ENCODE results near the gene PAIP2. TPM values are rescaled to one million over a fixed set of nuclear protein-coding genes. Genes with fewer than 3 reads are reported as not detected.

PAIP2 gene, protein sequence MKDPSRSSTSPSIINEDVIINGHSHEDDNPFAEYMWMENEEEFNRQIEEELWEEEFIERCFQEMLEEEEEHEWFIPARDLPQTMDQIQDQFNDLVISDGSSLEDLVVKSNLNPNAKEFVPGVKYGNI
- 50.9 and 57.0 TPM in 2 replicates for total RNA-seq (2014; rRNA removed; shearing (Covaris generic))

- DNase-seq = peak; percentile 97
- H3K27me3 ChIP-seq (ENCODE audit: control insufficient read depth, insufficient read depth, low read length) = no peaks in the 10 kb centered on the region
- H3K36me3 ChIP-seq (replicated peaks; ENCODE audit: control insufficient read depth, insufficient read depth, low read length) = no peaks in the 10 kb centered on the region; the same call in 1 of the 2 replicates
- H3K4me3 ChIP-seq (ENCODE audit: insufficient read depth, low read depth, low read length) = peak within 1 kb of the TSS; percentile 100
Observed at GRCh38 chr5:139341689-139342422, at the start of gene PAIP2. PAIP2 (plus strand) TSS chr5:139341854; CDS start chr5:139363785, 21,931 bp downstream.

- Histone ChIP-seq H3K36me3 (replicated peaks; ENCODE audit: control insufficient read depth, insufficient read depth, low read length) (no peaks in the 10 kb centered on the region; the same call in none of the 2 replicates), H3K27me3 (ENCODE audit: control insufficient read depth, insufficient read depth, low read length) (no peaks in the 10 kb centered on the region), H3K4me3 (ENCODE audit: insufficient read depth, low read depth, low read length) (peak overlapping the region; percentile 28)
- no peak for DNase-seq
Observed at GRCh38 chr5:139293202-139293506, 48.5 kb upstream of the PAIP2 start.

- peak; percentile 98 for DNase-seq
- Histone ChIP-seq H3K27me3 (ENCODE audit: control insufficient read depth, insufficient read depth, low read length) (no peaks in the 10 kb centered on the region), H3K36me3 (replicated peaks; ENCODE audit: control insufficient read depth, insufficient read depth, low read length) (no peaks in the 10 kb centered on the region; the same call in none of the 2 replicates), H3K4me3 (ENCODE audit: insufficient read depth, low read depth, low read length) (peak within 1 kb of the TSS; percentile 99)
Observed at GRCh38 chr5:139293507-139294373, 47.9 kb upstream of the PAIP2 start, which contains the start of gene MATR3. MATR3 (plus strand) TSS chr5:139293740; CDS start chr5:139307416, 13,676 bp downstream.

DNA sequence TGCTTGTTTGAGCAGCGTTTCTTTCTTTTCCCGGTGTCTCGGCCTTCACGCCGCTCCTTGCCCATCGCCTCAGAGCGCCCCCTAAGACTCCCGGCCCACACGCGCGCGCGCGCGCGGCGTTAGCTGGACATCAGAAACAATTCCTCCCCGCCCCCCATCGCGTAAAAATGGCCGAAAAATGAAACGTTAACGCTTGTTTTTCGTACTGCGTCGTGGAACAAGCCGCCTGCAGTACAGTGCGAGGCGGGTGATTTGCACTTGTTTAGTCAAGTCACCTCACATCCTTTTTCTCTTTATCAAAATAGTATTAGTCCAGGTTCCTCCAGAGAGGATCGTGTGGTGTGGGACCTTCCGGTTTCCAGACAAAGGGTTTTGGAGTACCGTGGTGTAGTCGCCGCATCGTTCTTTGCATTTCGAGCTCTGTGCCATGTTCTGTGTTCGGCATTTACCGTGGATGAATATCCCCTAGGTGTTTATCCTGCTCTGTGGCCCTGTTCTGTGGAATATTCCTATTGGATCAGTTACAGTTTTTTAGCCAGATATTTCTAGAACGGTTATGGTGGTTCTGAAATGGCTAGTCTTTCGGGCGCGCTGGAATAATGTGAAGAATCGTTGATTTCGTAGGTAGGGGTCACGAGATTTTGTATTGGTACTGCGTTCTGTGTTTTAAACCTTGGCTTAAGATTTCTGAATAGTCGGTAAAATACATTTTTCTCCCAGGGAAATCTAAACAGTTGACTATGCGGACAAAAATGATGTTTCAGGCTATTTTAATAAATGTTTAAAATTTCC lies 47.1 kb upstream of the PAIP2 start:
- no peaks in the 10 kb centered on the region for H3K27me3 ChIP-seq (ENCODE audit: control insufficient read depth, insufficient read depth, low read length)
- peak overlapping the region; percentile 99 for H3K4me3 ChIP-seq (ENCODE audit: insufficient read depth, low read depth, low read length)
- H3K36me3 ChIP-seq (replicated peaks; ENCODE audit: control insufficient read depth, insufficient read depth, low read length) = no peaks in the 10 kb centered on the region; the same call in none of the 2 replicates
- DNase-seq = peak; percentile 61

DNA sequence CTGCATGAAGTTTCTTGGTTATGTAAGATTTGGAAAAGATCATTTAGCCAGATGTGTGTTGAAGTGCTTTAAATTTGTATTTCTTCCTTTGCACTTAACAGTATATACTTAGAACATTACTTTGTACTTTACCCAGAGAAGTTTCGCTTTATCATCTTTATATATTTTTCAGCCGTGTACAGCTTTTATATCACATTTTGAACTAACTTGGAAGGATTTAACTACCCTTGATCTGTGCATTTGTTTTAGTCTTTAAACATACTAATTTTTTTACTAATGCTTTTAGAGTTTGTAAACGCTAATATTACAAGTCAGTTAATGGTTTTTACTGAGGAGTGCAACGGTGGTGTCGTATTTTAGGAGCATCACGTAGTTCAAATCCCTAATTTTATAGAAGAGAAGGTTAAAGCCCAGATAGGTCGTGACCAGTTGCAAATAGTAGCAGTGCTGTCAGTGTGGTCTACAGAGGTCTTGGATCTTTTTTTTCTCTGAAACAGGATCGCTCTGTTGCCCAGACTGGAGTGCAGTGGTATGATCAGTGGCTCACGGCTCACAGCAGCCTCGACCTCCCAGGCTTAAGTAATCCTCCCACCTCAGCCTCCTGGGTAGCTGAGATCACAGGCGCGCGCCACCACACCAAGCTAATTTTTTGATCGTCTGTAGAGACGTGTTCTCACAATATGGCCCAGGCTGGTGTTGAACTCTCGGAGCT lies 46.2 kb upstream of the PAIP2 start:
- no peak for DNase-seq
- H3K36me3 ChIP-seq (replicated peaks; ENCODE audit: control insufficient read depth, insufficient read depth, low read length) = no peaks in the 10 kb centered on the region; the same call in none of the 2 replicates
- peak overlapping the region; percentile 99 for H3K4me3 ChIP-seq (ENCODE audit: insufficient read depth, low read depth, low read length)
- H3K27me3 ChIP-seq (ENCODE audit: control insufficient read depth, insufficient read depth, low read length) = no peaks in the 10 kb centered on the region

GRCh38 chr5:139296198-139296597 lies 45.5 kb upstream of the PAIP2 start:
- Histone ChIP-seq H3K27me3 (ENCODE audit: control insufficient read depth, insufficient read depth, low read length) (no peaks in the 10 kb centered on the region), H3K4me3 (ENCODE audit: insufficient read depth, low read depth, low read length) (no peak overlapping the region), H3K36me3 (replicated peaks; ENCODE audit: control insufficient read depth, insufficient read depth, low read length) (no peaks in the 10 kb centered on the region; the same call in none of the 2 replicates)
- no peak for DNase-seq

DNA sequence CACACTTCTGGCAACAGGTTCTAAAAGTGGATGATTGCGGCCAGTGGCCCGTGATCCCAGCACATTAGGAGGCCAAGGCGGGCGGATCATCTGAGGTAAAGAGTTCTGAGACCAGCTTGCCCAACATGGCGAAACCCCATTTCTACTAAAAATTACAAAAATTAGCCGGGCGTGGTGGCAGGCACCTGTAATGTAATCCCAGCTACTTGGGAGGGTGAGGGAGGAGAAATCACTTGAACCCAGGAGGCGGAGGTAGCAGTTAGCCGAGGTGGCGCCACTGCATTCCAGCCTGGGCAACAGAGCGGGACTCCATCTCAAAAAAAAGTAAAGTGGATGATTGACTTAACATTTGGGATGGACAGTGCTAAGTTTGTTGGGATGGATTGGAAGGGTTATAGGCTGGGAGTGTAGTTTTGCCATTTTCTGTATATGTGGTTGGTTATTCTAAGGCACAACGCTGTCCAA lies 44.8 kb upstream of the PAIP2 start:
- H3K36me3 ChIP-seq (replicated peaks; ENCODE audit: control insufficient read depth, insufficient read depth, low read length) = no peaks in the 10 kb centered on the region; the same call in 1 of the 2 replicates
- no peaks in the 10 kb centered on the region for H3K27me3 ChIP-seq (ENCODE audit: control insufficient read depth, insufficient read depth, low read length)
- no peak overlapping the region for H3K4me3 ChIP-seq (ENCODE audit: insufficient read depth, low read depth, low read length)
- no peak for DNase-seq

- Histone ChIP-seq H3K4me3 (ENCODE audit: insufficient read depth, low read depth, low read length) (no peak overlapping the region), H3K27me3 (ENCODE audit: control insufficient read depth, insufficient read depth, low read length) (no peaks in the 10 kb centered on the region)
- DNase-seq = no peak
Observed at GRCh38 chr5:139297439-139298133, 44.1 kb upstream of the PAIP2 start.

GRCh38 chr5:139298242-139298641 lies 43.4 kb upstream of the PAIP2 start:
- Histone ChIP-seq H3K36me3 (replicated peaks; ENCODE audit: control insufficient read depth, insufficient read depth, low read length) (no peaks in the 10 kb centered on the region; the same call in 1 of the 2 replicates), H3K4me3 (ENCODE audit: insufficient read depth, low read depth, low read length) (no peak overlapping the region), H3K27me3 (ENCODE audit: control insufficient read depth, insufficient read depth, low read length) (no peaks in the 10 kb centered on the region)
- DNase-seq = no peak

More at GRCh38 chr5:139297439-139298133, 44.1 kb upstream of the PAIP2 start:
- no peaks in the 10 kb centered on the region; the same call in 1 of the 2 replicates for H3K36me3 ChIP-seq (replicated peaks; ENCODE audit: control insufficient read depth, insufficient read depth, low read length)

GRCh38 chr5:139299486-139299885 lies 42.2 kb upstream of the PAIP2 start:
- Histone ChIP-seq H3K27me3 (ENCODE audit: control insufficient read depth, insufficient read depth, low read length) (no peaks in the 10 kb centered on the region), H3K36me3 (replicated peaks; ENCODE audit: control insufficient read depth, insufficient read depth, low read length) (no peaks in the 10 kb centered on the region; the same call in 1 of the 2 replicates), H3K4me3 (ENCODE audit: insufficient read depth, low read depth, low read length) (no peak overlapping the region)
- DNase-seq = no peak

DNA sequence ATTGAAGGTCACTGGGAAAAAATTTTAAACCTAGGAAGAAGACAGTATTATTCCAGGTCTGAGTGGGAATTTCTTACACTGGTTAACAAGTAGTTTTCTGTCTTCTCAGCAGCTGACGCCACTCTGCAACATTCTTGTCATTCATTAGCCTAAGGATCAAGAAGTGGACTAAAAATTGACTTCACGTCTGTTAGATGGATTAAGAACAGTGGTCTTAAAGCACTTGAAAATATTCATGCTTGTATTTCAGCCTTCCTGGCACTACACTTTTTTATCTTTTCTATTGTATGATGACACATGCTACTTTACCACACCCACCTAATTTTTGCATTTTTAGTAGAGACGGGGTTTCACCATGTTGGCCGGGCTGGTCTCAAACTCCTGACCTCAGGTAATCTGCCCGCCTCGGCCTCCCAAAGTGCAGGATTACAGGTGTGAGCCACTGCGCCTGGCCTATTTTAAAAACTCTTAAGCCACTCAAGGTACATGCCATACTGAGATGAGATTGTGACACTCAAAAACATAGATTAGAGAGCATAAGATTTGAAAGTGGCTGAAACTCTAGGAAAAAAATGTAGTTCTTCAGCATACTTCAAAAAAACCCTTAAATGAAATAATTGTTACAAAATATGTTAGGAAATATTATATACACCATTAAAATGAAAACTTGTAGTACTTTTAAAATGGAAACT lies 39.7 kb upstream of the PAIP2 start:
- Histone ChIP-seq H3K36me3 (replicated peaks; ENCODE audit: control insufficient read depth, insufficient read depth, low read length) (no peaks in the 10 kb centered on the region), H3K27me3 (ENCODE audit: control insufficient read depth, insufficient read depth, low read length) (no peaks in the 10 kb centered on the region), H3K4me3 (ENCODE audit: insufficient read depth, low read depth, low read length) (no peak overlapping the region)
- DNase-seq = no peak

- no peak overlapping the region for H3K4me3 ChIP-seq (ENCODE audit: insufficient read depth, low read depth, low read length)
- H3K27me3 ChIP-seq (ENCODE audit: control insufficient read depth, insufficient read depth, low read length) = no peaks in the 10 kb centered on the region
- DNase-seq = no peak
Observed at GRCh38 chr5:139304391-139305324, 37.0 kb upstream of the PAIP2 start.

More at GRCh38 chr5:139304391-139305324, 37.0 kb upstream of the PAIP2 start:
- no peaks in the 10 kb centered on the region for H3K36me3 ChIP-seq (replicated peaks; ENCODE audit: control insufficient read depth, insufficient read depth, low read length)

Data from H7 (cell line).